Lower leg skin (tissue), 4 donors: ENCODE data around the gene HTR7. TPM values are rescaled to one million over a fixed set of nuclear protein-coding genes. Genes with fewer than 3 reads are reported as not detected.

Source experiments
- DNase-seq, 2 donors: peaks; one replicate each; pipeline ENCODE4 v3.0.0-alpha.2; 2019; ENCODE audit warnings: low spot score in 2 of 2
- H3K4me3 ChIP-seq: fragments of 200-600 bp; sonication (generic); 2 replicates; pipeline ENCODE4 v1.5.1; 2017; ENCODE audit warnings: mild to moderate bottlenecking, low read depth; ENCODE audit not compliant: poor library complexity, severe bottlenecking
- POLR2A ChIP-seq, 2 donors: fragments of 450-650 bp; IDR thresholded peaks; one replicate each; pipeline ENCODE4 v1.6.1; 2016 to 2017; ENCODE audit warnings: antibody characterized with exemption in 2 of 2, mild to moderate bottlenecking in 1 of 2, moderate library complexity in 1 of 2
- WGBS, 2 donors: methylation state at CpG; one replicate each; pipeline ENCODE4 v1.1.5; 2018; 5-methylcytosine and 5-hydroxymethylcytosine counted together
- intact Hi-C: fragments of 100-400 bp; cut with DNase I; formaldehyde crosslinking; loops from one replicate; pipeline ENCODE4 v1.15.0; 2023; ENCODE audit warnings: low total_unique reads
- total RNA-seq, 4 donors: library from RNA; depleted of rRNA; stranded (reverse); fragments of >200 nt; gene quantifications; one replicate each; pipeline ENCODE4 v1.1.0, GENCODE V29; 2016
- TF ChIP-seq, protein P1 (sequence below), 3 donors: fragments of 450-650 bp; IDR thresholded peaks; one replicate each; pipeline ENCODE4 v1.5.1; 2016; ENCODE audit warnings: antibody characterized with exemption in 3 of 3, mild to moderate bottlenecking in 3 of 3, moderate library complexity in 2 of 3

HTR7 gene
- total RNA-seq, 4 donors from 2014 or later, result 0.08 to 0.94 (median 0.45) TPM

DNA sequence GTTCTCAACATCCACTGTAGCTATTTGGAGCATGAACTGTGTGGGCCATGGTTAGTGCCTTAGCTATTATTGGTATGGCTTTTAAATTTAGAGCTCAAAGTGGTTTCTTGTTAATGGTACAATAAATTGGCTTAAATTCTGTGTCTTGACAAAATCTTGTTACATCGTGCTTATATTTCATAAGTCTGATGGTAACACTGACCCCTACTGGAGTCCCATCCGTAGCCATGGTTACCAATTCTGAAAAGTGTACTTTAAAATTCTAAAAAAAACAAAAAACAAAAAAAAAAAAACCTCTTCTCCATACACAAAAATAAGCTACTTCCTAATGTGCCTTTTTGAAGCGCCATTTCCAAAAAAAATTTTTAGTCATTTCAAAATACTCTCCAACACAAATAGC is 7.6 kb upstream of the HTR7 start:
- TF ChIP-seq, protein P1, sequence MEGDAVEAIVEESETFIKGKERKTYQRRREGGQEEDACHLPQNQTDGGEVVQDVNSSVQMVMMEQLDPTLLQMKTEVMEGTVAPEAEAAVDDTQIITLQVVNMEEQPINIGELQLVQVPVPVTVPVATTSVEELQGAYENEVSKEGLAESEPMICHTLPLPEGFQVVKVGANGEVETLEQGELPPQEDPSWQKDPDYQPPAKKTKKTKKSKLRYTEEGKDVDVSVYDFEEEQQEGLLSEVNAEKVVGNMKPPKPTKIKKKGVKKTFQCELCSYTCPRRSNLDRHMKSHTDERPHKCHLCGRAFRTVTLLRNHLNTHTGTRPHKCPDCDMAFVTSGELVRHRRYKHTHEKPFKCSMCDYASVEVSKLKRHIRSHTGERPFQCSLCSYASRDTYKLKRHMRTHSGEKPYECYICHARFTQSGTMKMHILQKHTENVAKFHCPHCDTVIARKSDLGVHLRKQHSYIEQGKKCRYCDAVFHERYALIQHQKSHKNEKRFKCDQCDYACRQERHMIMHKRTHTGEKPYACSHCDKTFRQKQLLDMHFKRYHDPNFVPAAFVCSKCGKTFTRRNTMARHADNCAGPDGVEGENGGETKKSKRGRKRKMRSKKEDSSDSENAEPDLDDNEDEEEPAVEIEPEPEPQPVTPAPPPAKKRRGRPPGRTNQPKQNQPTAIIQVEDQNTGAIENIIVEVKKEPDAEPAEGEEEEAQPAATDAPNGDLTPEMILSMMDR (IDR thresholded peaks at IDR 0.05), result no peak
- TF ChIP-seq POLR2A (IDR thresholded peaks at IDR 0.05), result no peak
- no peak for DNase-seq
- intact Hi-C loops, result no loop called here
- no peak overlapping the region for H3K4me3 ChIP-seq
- 40 to 41% methylated on average over 3 of the region's 3 CpGs for WGBS, 2 donors

DNA sequence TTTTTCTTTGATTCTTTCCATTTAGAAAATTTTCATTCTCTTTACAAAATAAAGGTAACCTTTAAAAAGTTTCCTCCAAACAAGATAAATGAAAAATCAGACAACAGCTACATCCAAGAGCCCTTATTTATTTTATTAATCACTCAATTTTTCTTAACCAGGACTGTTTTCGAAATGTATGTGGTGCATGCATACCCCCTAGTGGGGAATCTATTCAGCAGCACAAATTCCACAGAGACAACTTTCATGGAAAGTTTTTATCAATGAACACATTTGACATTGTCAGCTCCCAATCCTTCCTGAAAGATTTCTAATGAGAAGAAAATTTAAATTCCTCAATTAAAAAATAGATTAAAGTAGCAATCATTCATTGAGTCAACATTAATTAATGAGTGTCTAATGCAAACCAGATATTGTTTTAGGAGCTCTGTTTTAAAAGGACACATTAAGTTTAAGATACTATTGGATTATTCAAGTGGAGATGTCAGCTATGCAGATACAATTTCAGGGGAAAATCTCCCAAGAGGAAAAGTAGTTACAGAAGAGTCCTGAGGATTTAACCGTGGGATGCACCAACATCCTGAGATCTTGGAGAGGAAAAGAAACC is 5.2 kb upstream of the HTR7 start:
- no peak overlapping the region for H3K4me3 ChIP-seq
- DNase-seq, result no peak
- intact Hi-C loops, result loop anchor here (5.0 kb wide), 1 partner anchor 116 kb away; no protein-coding TSS in a partner anchor
- WGBS, 2 donors, result 29 to 35% methylated on average over 2 of the region's 2 CpGs
- TF ChIP-seq, protein P1 (IDR thresholded peaks at IDR 0.05), result no peak
- no peak for TF ChIP-seq POLR2A (IDR thresholded peaks at IDR 0.05)

DNA sequence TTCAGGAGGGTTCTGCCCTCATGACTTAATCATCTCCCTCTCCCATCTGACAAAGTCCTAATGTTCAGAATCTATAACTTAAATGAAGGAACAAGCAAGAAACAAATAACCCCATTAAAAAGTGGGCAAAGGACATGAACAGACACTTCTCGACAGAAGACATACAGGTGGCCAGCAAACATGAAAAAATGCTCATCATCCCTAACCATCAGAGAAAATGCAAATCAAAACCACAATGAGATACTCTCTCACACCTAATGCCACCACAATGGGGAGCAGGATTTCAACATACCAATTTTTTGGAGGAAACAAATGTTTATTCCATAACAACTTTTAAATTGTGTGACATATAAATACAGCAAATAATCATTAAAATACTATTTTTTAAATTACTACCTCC is 3.0 kb upstream of the HTR7 start:
- DNase-seq, result no peak
- intact Hi-C loops, result loop anchor here (5.0 kb wide), 1 partner anchor 113 kb away; no protein-coding TSS in a partner anchor
- no peak for TF ChIP-seq POLR2A (IDR thresholded peaks at IDR 0.05)
- TF ChIP-seq, protein P1 (IDR thresholded peaks at IDR 0.05), result no peak
- 72 to 88% methylated on average over 1 of the region's 1 CpG for WGBS, 2 donors
- no peak overlapping the region for H3K4me3 ChIP-seq

DNA sequence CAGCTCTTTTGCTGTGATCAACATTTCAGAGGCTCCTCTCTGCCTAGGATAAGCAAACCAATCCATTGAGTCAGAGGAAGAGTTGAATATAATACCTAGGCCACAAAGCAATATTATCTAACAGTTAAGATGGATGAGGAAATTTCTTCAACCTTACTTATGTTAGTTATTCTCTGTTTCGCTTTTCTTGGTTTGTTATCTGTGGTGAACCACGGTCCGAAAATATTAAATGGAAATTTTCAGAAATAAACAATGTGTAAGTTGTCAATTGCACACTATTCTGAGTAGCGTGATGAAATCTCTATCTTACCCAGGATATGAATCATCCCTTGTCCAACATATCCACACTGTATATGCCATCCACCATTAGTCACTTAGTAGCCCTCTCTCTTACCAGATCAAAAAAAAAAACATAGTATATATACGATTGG is 1.5 kb upstream of the HTR7 start:
- 64 to 74% methylated on average over 5 of the region's 5 CpGs for WGBS, 2 donors
- TF ChIP-seq, protein P1 (IDR thresholded peaks at IDR 0.05), result no peak
- no peak for TF ChIP-seq POLR2A (IDR thresholded peaks at IDR 0.05)

DNA sequence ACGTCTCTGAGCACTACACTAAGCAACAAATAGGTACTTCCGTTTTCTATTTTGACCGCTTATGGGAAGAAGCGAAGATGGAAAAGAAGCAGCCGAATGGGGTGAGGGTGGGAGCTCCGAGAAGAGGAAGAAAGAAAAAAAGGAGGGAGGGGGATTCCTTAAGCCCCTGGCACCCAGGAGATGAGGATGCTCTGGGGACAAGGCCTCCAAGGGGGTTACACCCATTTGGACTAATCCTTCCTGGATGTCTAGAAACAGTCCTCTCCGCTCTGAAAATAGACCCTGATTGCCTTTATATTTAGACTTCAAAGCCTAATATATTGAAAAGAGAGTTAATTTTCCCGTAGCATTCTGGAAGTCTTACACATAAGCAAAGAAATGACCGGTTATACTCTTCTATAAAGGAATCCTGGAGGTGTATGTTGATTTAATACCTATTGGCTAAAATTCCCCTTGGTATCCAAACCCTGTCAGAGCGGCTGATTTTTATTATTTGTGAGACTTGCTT is 676 bp upstream of the HTR7 start:
- TF ChIP-seq, protein P1 (IDR thresholded peaks at IDR 0.05), result no peak
- no peak for DNase-seq
- WGBS, 2 donors, result 42 to 48% methylated on average over 10 of the region's 10 CpGs
- intact Hi-C loops, result no loop called here
- H3K4me3 ChIP-seq, result no peak overlapping the region

More for the DNA sequence above, 1.5 kb upstream of the HTR7 start:
- intact Hi-C loops, result no loop called here
- H3K4me3 ChIP-seq, result no peak overlapping the region
- no peak for DNase-seq
